CD4-positive, alpha-beta T cell treated with Interleukin-10 for 1 hour (primary cell): ENCODE results near the gene BRS3.
"Not testable (repeated sequence)": the region's sequence is repeated elsewhere in the genome, so short reads cannot be mapped to it uniquely, and the experiment has no call there.

Experiments
- DNase-seq: peaks from one replicate; pipeline ENCODE4 v3.0.0-alpha.2; 2020

The BRS3 gene

GRCh38 chrX:136487647-136488046 lies at the start of gene BRS3:
Gene BRS3, plus strand, starts transcription at chrX:136487947. Its CDS starts 168 bp downstream, at chrX:136488115.
- no peak for DNase-seq

- no peak for DNase-seq
Measured at GRCh38 chrX:136438192-136438591, 49.6 kb upstream of the BRS3 start.

GRCh38 chrX:136445674-136446073 lies 42.1 kb upstream of the BRS3 start:
- not testable (repeated sequence) for DNase-seq

- no peak for DNase-seq
Measured at GRCh38 chrX:136446208-136446607, 41.5 kb upstream of the BRS3 start.

GRCh38 chrX:136447308-136447707 lies 40.4 kb upstream of the BRS3 start:
- DNase-seq = no peak

- no peak for DNase-seq
Measured at GRCh38 chrX:136447968-136448367, 39.8 kb upstream of the BRS3 start.

GRCh38 chrX:136450050-136450830 lies 37.5 kb upstream of the BRS3 start:
- DNase-seq = no peak

GRCh38 chrX:136452614-136453013 lies 35.1 kb upstream of the BRS3 start:
- no peak for DNase-seq

GRCh38 chrX:136453114-136453513 lies 34.6 kb upstream of the BRS3 start:
- no peak for DNase-seq

- no peak for DNase-seq
Measured at GRCh38 chrX:136453771-136454170, 34.0 kb upstream of the BRS3 start.

GRCh38 chrX:136456133-136456532 lies 31.6 kb upstream of the BRS3 start:
- no peak for DNase-seq

GRCh38 chrX:136457303-136457917 lies 30.3 kb upstream of the BRS3 start:
- DNase-seq = no peak

- no peak for DNase-seq
Measured at GRCh38 chrX:136464589-136464988, 23.2 kb upstream of the BRS3 start.

GRCh38 chrX:136467303-136467702 lies 20.4 kb upstream of the BRS3 start:
- DNase-seq = no peak

GRCh38 chrX:136468391-136469103 lies 19.2 kb upstream of the BRS3 start:
- DNase-seq = no peak

GRCh38 chrX:136473663-136474062 lies 14.1 kb upstream of the BRS3 start:
- DNase-seq = no peak

- DNase-seq = no peak
Measured at GRCh38 chrX:136475236-136475635, 12.5 kb upstream of the BRS3 start.

GRCh38 chrX:136476501-136476900 lies 11.2 kb upstream of the BRS3 start:
- no peak for DNase-seq

- DNase-seq = no peak
Measured at GRCh38 chrX:136477026-136477425, 10.7 kb upstream of the BRS3 start.

GRCh38 chrX:136480383-136480782 lies 7.4 kb upstream of the BRS3 start:
- DNase-seq = no peak

- DNase-seq = no peak
Measured at GRCh38 chrX:136488706-136489105, 959 bp downstream of the BRS3 start.

- DNase-seq = no peak
Measured at GRCh38 chrX:136491832-136492231, 4.1 kb downstream of the BRS3 start.

- DNase-seq = no peak
Measured at GRCh38 chrX:136493011-136493410, 5.3 kb downstream of the BRS3 start.

GRCh38 chrX:136495043-136495442 lies 7.3 kb downstream of the BRS3 start:
- DNase-seq = no peak
